ENCODE results near the gene LEAP2. TPM values are rescaled to one million over a fixed set of nuclear protein-coding genes. Genes with fewer than 3 reads are reported as not detected.
"Not testable (repeated sequence)": the region's sequence is repeated elsewhere in the genome, so short reads cannot be mapped to it uniquely, and the experiment has no call there.

LEAP2 gene
- total RNA-seq, 1 experiment from 2014 or later: 0.64 TPM

GRCh38 chr5:132840896-132841295 is 32.6 kb upstream of the LEAP2 start:
- no peak for DNase-seq (ENCODE audit: low spot score)

DNA sequence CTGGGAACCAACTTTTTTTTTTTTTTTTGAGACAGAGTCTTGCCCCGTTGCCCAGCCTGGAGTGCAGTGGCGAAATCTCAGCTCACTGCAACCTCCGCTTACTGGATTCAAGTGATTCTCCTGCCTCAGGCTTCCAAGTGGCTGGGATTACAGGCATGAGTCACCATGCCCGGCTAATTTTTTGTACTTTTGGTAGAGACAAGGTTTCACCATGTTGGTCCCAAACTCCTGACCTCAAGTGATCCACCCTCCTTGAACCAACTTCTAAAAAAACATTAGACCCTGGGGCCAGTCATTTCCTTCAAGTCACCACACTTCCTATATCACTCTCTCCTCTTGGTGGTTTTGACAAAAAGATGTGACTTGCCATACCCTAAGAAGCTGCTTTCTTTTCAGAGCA is 32.2 kb upstream of the LEAP2 start:
- DNase-seq (ENCODE audit: low spot score): no peak

DNA sequence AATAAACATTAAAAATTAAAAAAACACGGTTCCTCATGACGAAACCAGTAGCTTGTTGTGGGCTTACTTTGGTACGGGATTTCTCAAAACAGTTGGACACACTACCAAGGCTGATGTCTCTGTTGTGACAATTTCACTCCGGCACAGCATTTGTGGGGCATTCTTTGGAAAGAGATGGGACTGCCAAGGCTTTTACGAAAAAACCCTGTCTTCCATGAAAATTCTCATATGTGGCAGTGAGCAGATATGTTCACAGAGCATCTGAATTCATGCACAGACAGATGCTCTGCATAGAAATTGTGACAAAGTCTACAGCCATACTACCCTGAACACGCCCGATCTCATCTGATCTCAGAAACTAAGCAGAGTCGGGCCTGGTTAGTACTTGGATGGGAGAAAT is 25.2 kb upstream of the LEAP2 start:
- DNase-seq (ENCODE audit: low spot score): no peak

- peak; percentile 31 for DNase-seq (ENCODE audit: low spot score)
Measured at GRCh38 chr5:132849347-132849746, 24.1 kb upstream of the LEAP2 start.

- no peak for DNase-seq (ENCODE audit: low spot score)
Measured at GRCh38 chr5:132850066-132850465, 23.4 kb upstream of the LEAP2 start.

GRCh38 chr5:132853323-132853722 is 20.1 kb upstream of the LEAP2 start:
- DNase-seq (ENCODE audit: low spot score): no peak

DNA sequence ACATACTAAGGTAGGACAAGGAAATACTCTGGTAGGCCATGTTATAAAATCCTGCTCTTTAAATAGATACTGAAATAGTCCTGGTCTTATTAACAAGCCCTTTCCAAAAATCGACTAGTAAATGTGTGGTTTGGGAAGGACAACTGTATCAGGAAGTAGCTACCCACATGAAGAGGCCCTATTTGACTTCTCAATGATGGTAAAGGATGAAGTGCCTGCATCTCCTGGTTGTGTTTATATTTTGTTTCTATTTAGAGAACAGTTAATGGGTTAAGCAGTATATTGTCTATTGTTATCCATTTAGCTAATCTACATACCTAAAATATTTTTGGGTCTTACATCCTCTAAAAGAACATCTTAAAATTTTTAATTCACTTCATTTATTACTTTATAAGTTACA is 19.7 kb upstream of the LEAP2 start:
- no peak for DNase-seq (ENCODE audit: low spot score)

GRCh38 chr5:132854301-132854700 is 19.2 kb upstream of the LEAP2 start:
- no peak for DNase-seq (ENCODE audit: low spot score)

GRCh38 chr5:132854992-132855391 is 18.5 kb upstream of the LEAP2 start:
- not testable (repeated sequence) for DNase-seq (ENCODE audit: low spot score)

- no peak for DNase-seq (ENCODE audit: low spot score)
Measured at GRCh38 chr5:132856011-132856410, 17.5 kb upstream of the LEAP2 start.

- no peak for DNase-seq (ENCODE audit: low spot score)
Measured at GRCh38 chr5:132859889-132860437, 13.5 kb upstream of the LEAP2 start.

- no peak for DNase-seq (ENCODE audit: low spot score)
Measured at GRCh38 chr5:132860742-132861141, 12.7 kb upstream of the LEAP2 start.

DNA sequence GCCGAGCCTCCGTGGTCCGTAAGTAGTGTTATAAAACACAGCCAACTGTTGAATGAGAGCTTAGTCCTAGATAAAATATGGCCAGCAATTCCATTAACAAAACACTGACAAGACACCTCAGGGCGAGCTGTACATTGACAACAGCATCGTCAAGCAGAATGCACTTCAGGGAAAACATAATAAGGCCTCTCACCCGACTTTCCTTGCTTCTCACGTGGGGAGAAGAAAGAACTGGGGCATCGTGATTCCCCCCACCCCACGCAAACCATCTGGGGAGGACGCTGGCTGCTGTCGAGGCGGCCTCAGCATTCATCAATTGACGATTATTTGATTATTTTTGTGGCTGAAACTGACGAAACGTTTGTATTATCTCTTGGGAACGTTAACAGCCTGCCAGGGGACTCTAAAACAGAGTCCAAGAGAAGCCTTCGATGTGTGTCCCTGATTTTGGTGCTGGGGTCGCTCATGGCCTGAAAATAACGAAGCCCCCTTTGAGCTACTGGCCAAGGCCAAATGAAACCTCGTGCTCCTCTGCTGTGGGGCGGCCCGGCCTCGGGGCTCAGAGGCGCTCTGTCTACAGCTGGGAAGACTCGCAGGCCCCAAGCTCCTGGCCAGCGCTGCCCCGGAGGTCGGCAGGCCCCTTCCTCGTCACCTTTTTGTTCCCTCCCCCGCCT is 7.7 kb upstream of the LEAP2 start:
- DNase-seq (ENCODE audit: low spot score): no peak

GRCh38 chr5:132866342-132867045 is 7.0 kb upstream of the LEAP2 start, which contains the start of the genes GDF9 and UQCRQ:
Gene GDF9, minus strand, starts transcription at chr5:132866469. Its CDS starts 1,936 bp downstream, at chr5:132864533.
Gene UQCRQ, plus strand, starts transcription at chr5:132866642. Its CDS starts 240 bp downstream, at chr5:132866882.
- DNase-seq (ENCODE audit: low spot score): peak; percentile 99

DNA sequence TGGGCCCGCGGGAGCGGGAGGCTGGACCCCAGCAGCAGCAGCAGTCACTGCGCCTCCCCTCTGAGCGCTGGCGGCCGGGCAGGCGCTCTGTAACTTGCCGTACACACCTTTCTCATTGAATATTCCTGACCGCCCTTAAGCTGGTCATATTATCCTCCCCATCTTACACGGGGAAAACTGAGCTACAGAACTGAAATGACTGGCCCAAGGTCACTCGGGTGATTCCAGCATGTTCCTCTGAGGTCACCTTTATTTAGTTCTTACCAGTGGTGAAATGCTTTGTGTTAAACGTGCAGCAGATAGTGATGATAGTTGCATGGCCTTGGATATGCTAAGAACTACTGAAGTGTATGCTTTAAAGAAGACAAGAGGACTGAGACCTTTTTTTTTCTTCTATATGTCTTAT is 6.4 kb upstream of the LEAP2 start:
- DNase-seq (ENCODE audit: low spot score): no peak

DNA sequence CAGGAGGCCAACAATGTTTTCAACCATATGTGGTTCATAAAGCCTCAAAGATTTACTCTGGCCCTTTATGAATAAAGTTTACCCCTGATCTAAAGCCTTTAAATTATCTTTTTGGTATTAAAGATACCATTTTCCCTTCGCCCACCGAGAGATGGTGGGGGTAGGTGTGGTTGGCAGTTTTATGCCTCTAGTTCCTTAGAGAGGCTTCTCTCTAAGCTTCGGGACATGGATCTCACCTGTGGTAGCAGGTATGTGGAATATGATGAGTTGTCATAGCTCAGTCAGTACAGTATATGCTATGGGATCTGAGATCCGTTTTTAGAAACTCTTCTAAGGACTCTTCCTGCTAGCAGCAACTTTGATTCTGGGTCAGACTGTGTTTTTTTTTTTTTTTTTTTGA is 4.7 kb upstream of the LEAP2 start:
- DNase-seq (ENCODE audit: low spot score): no peak

DNA sequence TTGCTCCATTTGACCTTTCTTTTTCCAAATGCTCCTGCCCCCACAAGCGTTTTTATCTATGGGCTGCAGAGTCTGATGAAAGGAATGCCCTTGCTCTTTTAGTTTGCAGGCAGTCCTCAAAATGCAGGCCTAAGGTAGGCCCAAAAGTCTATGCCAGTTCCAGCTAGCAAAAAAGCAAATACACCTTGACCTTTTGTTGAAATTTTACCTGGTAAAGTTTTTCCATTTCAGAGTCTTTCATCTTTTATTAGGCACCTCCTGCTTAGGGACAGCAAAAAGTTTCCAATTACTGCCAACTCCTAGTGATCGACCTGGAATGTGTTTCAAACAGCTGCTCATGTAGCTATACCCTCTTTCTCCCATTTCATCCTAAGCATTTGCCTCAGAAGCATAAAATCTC is 2.7 kb upstream of the LEAP2 start:
- DNase-seq (ENCODE audit: low spot score): no peak

- no peak for DNase-seq (ENCODE audit: low spot score)
Measured at GRCh38 chr5:132871459-132872284, 1.8 kb upstream of the LEAP2 start.

DNA sequence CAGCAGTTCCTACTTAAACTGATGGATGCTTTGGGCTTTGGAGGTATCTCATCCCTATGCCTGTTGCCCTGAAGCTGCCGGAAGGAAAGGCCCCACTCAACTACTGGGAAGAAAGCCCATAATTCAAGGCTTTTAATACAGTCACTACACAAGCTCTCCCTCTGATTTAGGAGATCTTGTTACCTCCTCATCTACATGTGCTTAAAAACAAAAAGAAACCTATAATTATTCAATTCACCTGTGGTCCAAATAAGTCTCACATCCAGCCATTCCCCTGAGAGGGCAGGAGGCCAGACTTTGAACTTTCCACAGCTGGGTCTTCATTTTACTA is 715 bp upstream of the LEAP2 start:
- DNase-seq (ENCODE audit: low spot score): no peak

GRCh38 chr5:132873930-132874271 is 433 bp downstream of the LEAP2 start:
- no peak for DNase-seq (ENCODE audit: low spot score)

DNA sequence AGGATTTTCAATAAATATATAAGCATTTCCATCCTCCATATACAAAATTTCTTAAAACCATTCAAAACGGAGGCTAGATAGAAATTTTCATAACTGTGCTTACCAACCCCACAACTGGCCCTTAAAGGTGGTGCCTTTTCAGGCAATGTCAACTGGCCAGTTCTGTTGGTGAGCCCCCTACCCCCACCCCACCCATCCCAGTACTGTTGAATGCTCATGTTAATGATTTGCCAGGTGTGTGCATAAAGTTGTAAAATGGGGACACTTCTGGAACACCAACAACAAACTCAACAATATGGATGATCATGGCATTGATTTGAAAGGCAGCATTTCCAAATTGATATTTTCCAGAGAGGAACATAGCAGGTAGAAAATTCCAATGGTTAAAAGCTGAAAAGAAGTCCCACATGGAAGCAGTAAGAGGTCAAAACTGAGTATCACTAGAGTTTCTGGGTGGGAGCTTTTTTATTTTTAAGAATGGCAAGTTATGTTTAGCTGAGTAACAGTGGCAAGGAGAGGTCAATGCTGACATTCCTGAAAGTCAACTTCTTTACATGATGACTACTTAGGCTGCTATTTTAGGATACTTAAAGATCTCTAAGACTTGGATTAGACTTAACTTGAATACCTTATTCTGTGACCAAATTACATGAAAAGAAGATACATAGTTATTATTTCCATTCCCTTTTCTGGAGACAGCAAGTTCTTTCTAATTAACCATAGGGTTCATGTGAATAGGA is 2.7 kb downstream of the LEAP2 start:
- DNase-seq (ENCODE audit: low spot score): no peak

- DNase-seq (ENCODE audit: low spot score): no peak
Measured at GRCh38 chr5:132877466-132877865, 4.0 kb downstream of the LEAP2 start.
